SK-N-SH (cell line): ENCODE data around the gene C19orf67. TPM values are rescaled to one million over a fixed set of nuclear protein-coding genes. Genes with fewer than 3 reads are reported as not detected.

ENCODE experiments used
- CTCF ChIA-PET: fragments of 300-600, 350-600 bp; formaldehyde crosslinking; extraction: SDS; loops from one replicate; lab custom pipeline; 2021; lab: Yijun Ruan, JAX
- POLR2A ChIA-PET: fragments of 350-600 bp; sonication (Branson Sonifier 250); formaldehyde crosslinking; extraction: SDS; loops from one replicate; lab custom pipeline; 2020; ENCODE audit warnings: antibody characterized with exemption, inconsistent platforms; lab: Yijun Ruan, JAX
- DNase-seq: peaks from one replicate; pipeline ENCODE4 v3.0.0; 2012
- H2AFZ ChIP-seq: fragments of 200-600 bp; sonication (generic); 2 replicates; pipeline ENCODE4 v1.8.1; 2016; ENCODE audit warnings: antibody characterized with exemption, mild to moderate bottlenecking, low read depth
- H3F3A ChIP-seq: fragments of 200-600 bp; sonication (generic); replicated peaks from 2 replicates; pipeline ENCODE3; 2016; ENCODE audit warnings: antibody characterized with exemption, mild to moderate bottlenecking; ENCODE audit not compliant: insufficient read depth
- H3K27ac ChIP-seq, 2 experiments: fragments of 200-500 bp in 1 of 2; fragments of 200-600 bp in 1 of 2; sonication (Bioruptor generic) in 1 of 2; sonication (generic), shearing (Covaris generic) in 1 of 2; 2 replicates each; pipeline versions ENCODE4 v1.5.1 to v1.6.1; 2014 to 2016; ENCODE audit warnings: low read depth in 2 of 2, inconsistent platforms in 1 of 2, low read length in 1 of 2, mild to moderate bottlenecking in 1 of 2, mixed read lengths in 1 of 2
- H3K27me3 ChIP-seq: fragments of 200-600 bp; sonication (generic), shearing (Covaris generic); 2 replicates; pipeline ENCODE4 v1.6.1; 2016; ENCODE audit warnings: mixed run types; ENCODE audit not compliant: insufficient read depth
- H3K36me3 ChIP-seq, 2 experiments: fragments of 200-500 bp in 1 of 2; fragments of 200-600 bp in 1 of 2; sonication (Bioruptor generic) in 1 of 2; sonication (generic) in 1 of 2; replicated peaks in 1 of 2; 2 replicates each; pipeline versions ENCODE3 to v1.5.1; 2014 to 2016; ENCODE audit warnings: low read length in 1 of 2, mild to moderate bottlenecking in 1 of 2; ENCODE audit not compliant: insufficient read depth in 2 of 2, control insufficient read depth in 1 of 2
- H3K4me1 ChIP-seq, 2 experiments: fragments of 200-500 bp in 1 of 2; fragments of 200-600 bp in 1 of 2; sonication (Bioruptor generic) in 1 of 2; sonication (generic), shearing (Covaris generic) in 1 of 2; 2 replicates each; pipeline versions ENCODE4 v1.5.1 to v1.6.1; 2014 to 2016; ENCODE audit warnings: low read depth in 1 of 2, low read length in 1 of 2, mixed run types in 1 of 2; ENCODE audit not compliant: insufficient read depth in 2 of 2, control insufficient read depth in 1 of 2
- H3K4me2 ChIP-seq: fragments of 200-600 bp; sonication (generic), shearing (Covaris generic); 2 replicates; pipeline ENCODE4 v1.6.1; 2017; ENCODE audit warnings: mixed run types
- H3K4me3 ChIP-seq, 2 experiments: fragments of 200-500 bp in 1 of 2; fragments of 200-600 bp in 1 of 2; sonication (Bioruptor generic) in 1 of 2; sonication (generic), shearing (Covaris generic) in 1 of 2; 2 replicates each; pipeline versions ENCODE4 v1.5.1 to v1.8.1; 2014 to 2016; ENCODE audit warnings: low read depth in 2 of 2, inconsistent platforms in 1 of 2, low read length in 1 of 2, mild to moderate bottlenecking in 1 of 2, mixed read lengths in 1 of 2, moderate library complexity in 1 of 2
- H3K79me2 ChIP-seq: fragments of 200-600 bp; sonication (generic); 2 replicates; pipeline ENCODE4 v1.8.1; 2017; ENCODE audit warnings: mild to moderate bottlenecking; ENCODE audit not compliant: insufficient read depth
- H3K9ac ChIP-seq: fragments of 200-600 bp; sonication (generic); 2 replicates; pipeline ENCODE4 v1.6.1; 2017; ENCODE audit warnings: mixed run types
- H3K9me2 ChIP-seq: fragments of 200-600 bp; sonication (generic); 2 replicates; pipeline ENCODE4 v1.6.1; 2017; ENCODE audit warnings: mixed run types
- H3K9me3 ChIP-seq: fragments of 200-600 bp; sonication (generic); 2 replicates; pipeline ENCODE4 v1.6.1; 2017; ENCODE audit warnings: mixed run types, mild to moderate bottlenecking, moderate library complexity
- H4K20me1 ChIP-seq: fragments of 200-600 bp; sonication (generic); 2 replicates; pipeline ENCODE4 v1.6.1; 2017; ENCODE audit warnings: mild to moderate bottlenecking, mixed run types; ENCODE audit not compliant: insufficient read depth
- CHD2 ChIP-seq: fragments of 150-350 bp; IDR thresholded peaks from 2 replicates; pipeline ENCODE4 v1.6.1; 2018; ENCODE audit warnings: low read length; ENCODE audit not compliant: partially characterized antibody
- ELF1 ChIP-seq: IDR thresholded peaks from 2 replicates; pipeline ENCODE4 v1.4.0; 2012
- GABPA ChIP-seq: IDR thresholded peaks from 2 replicates; pipeline ENCODE4 v1.4.0; 2012; ENCODE audit warnings: low read depth, mild to moderate bottlenecking
- IRF3 ChIP-seq: fragments of 150-350 bp; IDR thresholded peaks from 2 replicates; pipeline ENCODE4 v1.6.1; 2016; ENCODE audit warnings: mild to moderate bottlenecking, low read depth, low read length
- MAX ChIP-seq: IDR thresholded peaks from 2 replicates; pipeline ENCODE4 v1.4.0; 2012; ENCODE audit warnings: low read depth
- NFIC ChIP-seq: IDR thresholded peaks from 2 replicates; pipeline ENCODE4 v1.4.0; 2012; ENCODE audit warnings: borderline replicate concordance
- PBX3 ChIP-seq: IDR thresholded peaks from 2 replicates; pipeline ENCODE4; 2012
- POLR2AphosphoS5 ChIP-seq: IDR thresholded peaks from 2 replicates; pipeline ENCODE4 v1.6.1; 2012; ENCODE audit warnings: low read depth, low read length
- RAD21 ChIP-seq: IDR thresholded peaks from 2 replicates; pipeline ENCODE4 v1.6.1; 2012; ENCODE audit warnings: mild to moderate bottlenecking, low read length
- REST ChIP-seq: IDR thresholded peaks from 2 replicates; pipeline ENCODE4 v1.6.1; 2012; ENCODE audit warnings: mild to moderate bottlenecking, low read depth, low read length, moderate library complexity
- RFX5 ChIP-seq: IDR thresholded peaks from 2 replicates; pipeline ENCODE4 v1.6.1; 2012; ENCODE audit warnings: mild to moderate bottlenecking, improper control_type of control experiment, low read length
- SIN3A ChIP-seq: IDR thresholded peaks from 2 replicates; pipeline ENCODE4 v1.6.1; 2012; ENCODE audit warnings: low read depth, mild to moderate bottlenecking, low read length, moderate library complexity, borderline replicate concordance
- TAF1 ChIP-seq: IDR thresholded peaks from 2 replicates; pipeline ENCODE4 v1.6.1; 2012; ENCODE audit warnings: low read depth, mild to moderate bottlenecking, low read length, moderate library complexity, borderline replicate concordance
- USF1 ChIP-seq: IDR thresholded peaks from 2 replicates; pipeline ENCODE4 v1.4.0; 2012; ENCODE audit warnings: low read depth, borderline replicate concordance
- USF2 ChIP-seq: fragments of 150-350 bp; IDR thresholded peaks from 2 replicates; pipeline ENCODE4 v1.6.1; 2017; ENCODE audit warnings: antibody characterized with exemption, low read length, low read depth, borderline replicate concordance
- ZBTB33 ChIP-seq: IDR thresholded peaks from 2 replicates; pipeline ENCODE4 v1.4.0; 2012; ENCODE audit warnings: low read depth, borderline replicate concordance
- WGBS: methylation state at CpG from one replicate; pipeline ENCODE4 v1.1.6; 2017; ENCODE audit warnings: low lambda C conversion rate; 5-methylcytosine and 5-hydroxymethylcytosine counted together
- polyA plus RNA-seq, 3 experiments: library from polyadenylated mRNA; depleted of rRNA; stranded (reverse); fragments of >200 nt; gene quantifications; 2 replicates each; pipeline ENCODE4 v1.2.3, GENCODE V29; 2012

Gene C19orf67
- polyA plus RNA-seq, 1 of the 3 experiments (the other 2 are of a cell fraction) = not detected

- Histone ChIP-seq H3K9ac (no peak overlapping the region), H3F3A (peaks cover 11% of the 10 kb centered on the region), H3K4me2 (no peak overlapping the region), H4K20me1 (no peaks in the 10 kb centered on the region), H3K36me3 (no peaks in the 10 kb centered on the region), H3K27me3 (no peaks in the 10 kb centered on the region), H3K4me1 (peaks cover 6 to 10% of the 10 kb centered on the region in 2 experiments; a peak in 2 of 4 replicates), H3K9me3 (no peaks in the 10 kb centered on the region), H3K27ac (no peak overlapping the region), H3K79me2 (no peaks in the 10 kb centered on the region), H3K9me2 (no peaks in the 10 kb centered on the region), H3K4me3 (no peak overlapping the region), H2AFZ (no peak overlapping the region)
- WGBS = 89% methylated on average over 1 of the region's 3 CpGs
- ChIA-PET CTCF (interaction anchor here (1.4 to 8.1 kb wide), 3 partner anchors 12 to 175 kb away, joined by 4 to 146 read pairs (median 10); partner anchors contain the start of gene MISP3), POLR2A (no interaction called here)
- DNase-seq = no peak
- no peak for TF ChIP-seq NFIC
- no peak for TF ChIP-seq GABPA
- TF ChIP-seq CHD2 = no peak
- no peak for TF ChIP-seq ZBTB33
- TF ChIP-seq SIN3A = no peak
- no peak for TF ChIP-seq TAF1
- no peak for TF ChIP-seq REST
- no peak for TF ChIP-seq ELF1
- no peak for TF ChIP-seq USF1
- no peak for TF ChIP-seq POLR2AphosphoS5
- no peak for TF ChIP-seq IRF3
- TF ChIP-seq USF2 = no peak
- TF ChIP-seq RFX5 = no peak
- no peak for TF ChIP-seq MAX
- TF ChIP-seq PBX3 = no peak
- no peak for TF ChIP-seq RAD21
Observed at GRCh38 chr19:14055396-14055795, 30.2 kb downstream of the C19orf67 start.
